Neuronal stem cell (in vitro differentiated cells): Measurements from ENCODE around the gene C1GALT1.
A peak's percentile ranks its signal among the peaks of the same experiment; 100 is the strongest.

Experiments
- DNase-seq: peaks from one replicate; pipeline ENCODE4 v3.0.0-alpha.2; 2013; ENCODE audit warnings: low spot score
- H2AFZ ChIP-seq: one replicate; pipeline ENCODE4 v1.6.1; 2013; ENCODE audit warnings: mild to moderate bottlenecking, low read length, inconsistent platforms
- H2AK5ac ChIP-seq: 2 replicates; pipeline ENCODE4 v1.6.1; 2013; ENCODE audit warnings: low read depth, mild to moderate bottlenecking, inconsistent platforms, low read length, moderate library complexity, mixed read lengths
- H2BK120ac ChIP-seq: 2 replicates; pipeline ENCODE4 v1.6.1; 2013; ENCODE audit warnings: low read depth, mild to moderate bottlenecking, inconsistent platforms, low read length, moderate library complexity, mixed read lengths
- H2BK12ac ChIP-seq: one replicate; pipeline ENCODE4 v1.6.1; 2013; ENCODE audit warnings: low read length, inconsistent platforms
- H2BK15ac ChIP-seq: 2 replicates; pipeline ENCODE4 v1.6.1; 2013; ENCODE audit warnings: mild to moderate bottlenecking, low read length, inconsistent platforms, mixed read lengths
- H2BK5ac ChIP-seq: one replicate; pipeline ENCODE4 v1.6.1; 2013; ENCODE audit warnings: inconsistent platforms, mild to moderate bottlenecking, low read length, moderate library complexity
- H3K14ac ChIP-seq: one replicate; pipeline ENCODE4 v1.6.1; 2013; ENCODE audit warnings: low read length, inconsistent platforms
- H3K18ac ChIP-seq: 2 replicates; pipeline ENCODE4 v1.6.1; 2013; ENCODE audit warnings: low read length, inconsistent platforms
- H3K23ac ChIP-seq: 2 replicates; pipeline ENCODE4 v1.6.1; 2013; ENCODE audit warnings: low read depth, mild to moderate bottlenecking, mixed read lengths, low read length, inconsistent platforms; ENCODE audit not compliant: poor library complexity
- H3K27ac ChIP-seq: replicated peaks from 3 replicates; pipeline ENCODE4 v1.5.1; 2013; ENCODE audit warnings: low read length, inconsistent platforms
- H3K27me3 ChIP-seq, 3 experiments: 2 replicates each; pipeline ENCODE4 v1.6.1; 2013; ENCODE audit warnings: low read length in 3 of 3, mild to moderate bottlenecking in 2 of 3, inconsistent platforms in 1 of 3, low read depth in 1 of 3, mixed read lengths in 1 of 3, moderate library complexity in 1 of 3; ENCODE audit not compliant: control insufficient read depth in 3 of 3, insufficient read depth in 3 of 3
- H3K36me3 ChIP-seq, 2 donors: replicated peaks in 1 of 2; 2 replicates each; pipeline ENCODE4 v1.6.1; 2013; ENCODE audit warnings: low read length in 2 of 2; ENCODE audit not compliant: control insufficient read depth in 2 of 2, insufficient read depth in 2 of 2
- H3K4ac ChIP-seq: 2 replicates; pipeline ENCODE4 v1.6.1; 2013; ENCODE audit warnings: inconsistent platforms, mild to moderate bottlenecking, low read length, moderate library complexity
- H3K4me1 ChIP-seq, 2 donors: 1 replicate in 1 of 2; 2 replicates in 1 of 2; pipeline ENCODE4 v1.6.1; 2013; ENCODE audit warnings: low read length in 2 of 2, low read depth in 1 of 2; ENCODE audit not compliant: control insufficient read depth in 2 of 2, insufficient read depth in 1 of 2
- H3K4me2 ChIP-seq: one replicate; pipeline ENCODE4 v1.6.1; 2013; ENCODE audit warnings: mild to moderate bottlenecking, low read length, inconsistent platforms; ENCODE audit not compliant: insufficient read depth, poor library complexity, severe bottlenecking
- H3K4me3 ChIP-seq, 2 donors: 2 replicates each; pipeline ENCODE4 v1.5.1; 2013; ENCODE audit warnings: low read length in 2 of 2, mild to moderate bottlenecking in 2 of 2, inconsistent platforms in 1 of 2, moderate library complexity in 1 of 2
- H3K79me1 ChIP-seq: one replicate; pipeline ENCODE4 v1.6.1; 2013; ENCODE audit warnings: low read depth, mild to moderate bottlenecking, inconsistent platforms, low read length, moderate library complexity
- H3K9ac ChIP-seq: one replicate; pipeline ENCODE4 v1.6.1; 2013; ENCODE audit warnings: mild to moderate bottlenecking, low read depth, low read length, inconsistent platforms; ENCODE audit not compliant: poor library complexity
- H3K9me3 ChIP-seq, 2 donors: replicated peaks in 1 of 2; 2 replicates each; pipeline versions ENCODE3 to v1.6.1; 2013; ENCODE audit warnings: low read length in 2 of 2, mild to moderate bottlenecking in 2 of 2, inconsistent platforms in 1 of 2, low read depth in 1 of 2, mixed read lengths in 1 of 2, moderate library complexity in 1 of 2; ENCODE audit not compliant: control insufficient read depth in 2 of 2, insufficient read depth in 1 of 2
- H4K8ac ChIP-seq: one replicate; pipeline ENCODE4 v1.6.1; 2013; ENCODE audit warnings: low read depth, mild to moderate bottlenecking, inconsistent platforms, low read length, moderate library complexity
- H4K91ac ChIP-seq: one replicate; pipeline ENCODE4 v1.6.1; 2013; ENCODE audit warnings: low read length, low read depth, mild to moderate bottlenecking, inconsistent platforms; ENCODE audit not compliant: poor library complexity
- WGBS, 2 donors: extraction: QIAGEN DNeasy Blood & Tissue Kit; methylation state at CpG; one replicate each; pipeline ENCODE4 v1.1.7; 2013; ENCODE audit warnings: missing lambda C conversion rate in 2 of 2, mixed read lengths in 1 of 2; ENCODE audit not compliant: insufficient read length in 2 of 2, insufficient replicate concordance in 1 of 2; ENCODE audit errors: extremely low coverage in 2 of 2; 5-methylcytosine and 5-hydroxymethylcytosine counted together

C1GALT1 gene

DNA sequence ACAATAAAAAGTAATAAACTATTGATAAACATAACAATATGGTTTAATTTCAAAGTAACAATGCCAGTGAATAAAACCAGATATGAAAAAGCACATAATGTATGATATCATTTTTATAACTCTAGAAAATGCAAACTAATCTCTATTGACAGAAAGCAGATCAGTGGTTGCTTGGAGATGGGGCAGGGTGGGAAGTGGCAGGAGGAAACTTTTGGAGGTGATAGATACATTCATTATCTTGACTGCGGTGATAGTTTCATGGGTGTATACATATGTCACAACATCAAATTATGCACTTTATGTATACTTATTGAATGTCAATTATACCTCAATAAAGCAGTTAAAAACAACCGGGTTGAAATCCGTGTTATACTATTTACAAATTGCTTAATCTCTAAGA is 16.0 kb upstream of the C1GALT1 start:
- Histone ChIP-seq H3K36me3 (no peaks in the 10 kb centered on the region), H3K4me2 (no peak overlapping the region), H3K14ac (no peak overlapping the region)

DNA sequence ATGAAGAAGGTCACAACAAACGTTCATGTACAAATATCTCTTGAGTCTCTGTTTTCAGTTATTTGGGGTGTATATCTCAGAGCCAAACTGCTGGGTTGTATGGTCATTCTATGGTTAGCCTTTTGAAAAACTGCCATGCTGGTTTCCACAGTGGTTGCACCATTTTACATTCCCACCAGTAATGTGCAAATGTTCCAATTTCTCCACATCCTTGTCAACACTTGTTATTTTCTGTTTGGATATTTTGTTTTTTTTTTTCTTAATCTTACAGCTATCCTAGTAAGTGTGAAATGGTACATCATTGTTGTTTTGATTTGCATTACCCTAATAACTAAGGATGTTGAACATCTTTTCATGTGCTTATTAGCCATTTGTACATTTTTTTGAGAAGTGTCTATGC is 13.0 kb upstream of the C1GALT1 start:
- Histone ChIP-seq H2BK15ac (no peak overlapping the region), H3K79me1 (no peaks in the 10 kb centered on the region), H3K27ac (no peak overlapping the region), H3K9ac (no peak overlapping the region), H3K14ac (no peak overlapping the region), H2BK120ac (no peak overlapping the region), H3K36me3 (peaks cover 0 to 1% of the 10 kb centered on the region in 2 donors), H3K9me3 (peaks cover 0 to 3% of the 10 kb centered on the region in 2 donors), H3K27me3 (no peaks in the 10 kb centered on the region), H3K4ac (no peak overlapping the region), H3K4me3 (no peak overlapping the region), H4K91ac (no peak overlapping the region), H3K4me1 (peaks cover 0 to 3% of the 10 kb centered on the region in 2 donors), H2AK5ac (no peak overlapping the region), H3K4me2 (no peak overlapping the region), H2BK5ac (no peak overlapping the region), H2AFZ (no peak overlapping the region), H3K23ac (no peak overlapping the region), H3K18ac (no peak overlapping the region), H4K8ac (no peak overlapping the region), H2BK12ac (no peak overlapping the region)
- no peak for DNase-seq
- no CpG with 5 or more reads among the region's 1 CpG for WGBS, 2 donors

More for the DNA sequence above, 16.0 kb upstream of the C1GALT1 start:
- H2BK12ac ChIP-seq, result no peak overlapping the region
- peaks cover 0 to 3% of the 10 kb centered on the region in 2 donors for H3K4me1 ChIP-seq
- no peak overlapping the region for H3K23ac ChIP-seq
- H2AFZ ChIP-seq, result no peak overlapping the region
- H3K18ac ChIP-seq, result no peak overlapping the region
- no peak overlapping the region for H2BK5ac ChIP-seq
- H4K8ac ChIP-seq, result no peak overlapping the region
- no peaks in the 10 kb centered on the region for H3K27me3 ChIP-seq
- H3K4me3 ChIP-seq, result no peak overlapping the region
- H3K27ac ChIP-seq, result no peak overlapping the region
- H3K79me1 ChIP-seq, result no peaks in the 10 kb centered on the region
- H2BK15ac ChIP-seq, result no peak overlapping the region
- H2AK5ac ChIP-seq, result no peak overlapping the region
- no peak overlapping the region for H3K4ac ChIP-seq
- H3K9me3 ChIP-seq, result no peaks in the 10 kb centered on the region
- DNase-seq, result no peak
- H4K91ac ChIP-seq, result no peak overlapping the region
- no CpG with 5 or more reads among the region's 3 CpGs for WGBS, 2 donors
- H2BK120ac ChIP-seq, result no peak overlapping the region
- H3K9ac ChIP-seq, result no peak overlapping the region

DNA sequence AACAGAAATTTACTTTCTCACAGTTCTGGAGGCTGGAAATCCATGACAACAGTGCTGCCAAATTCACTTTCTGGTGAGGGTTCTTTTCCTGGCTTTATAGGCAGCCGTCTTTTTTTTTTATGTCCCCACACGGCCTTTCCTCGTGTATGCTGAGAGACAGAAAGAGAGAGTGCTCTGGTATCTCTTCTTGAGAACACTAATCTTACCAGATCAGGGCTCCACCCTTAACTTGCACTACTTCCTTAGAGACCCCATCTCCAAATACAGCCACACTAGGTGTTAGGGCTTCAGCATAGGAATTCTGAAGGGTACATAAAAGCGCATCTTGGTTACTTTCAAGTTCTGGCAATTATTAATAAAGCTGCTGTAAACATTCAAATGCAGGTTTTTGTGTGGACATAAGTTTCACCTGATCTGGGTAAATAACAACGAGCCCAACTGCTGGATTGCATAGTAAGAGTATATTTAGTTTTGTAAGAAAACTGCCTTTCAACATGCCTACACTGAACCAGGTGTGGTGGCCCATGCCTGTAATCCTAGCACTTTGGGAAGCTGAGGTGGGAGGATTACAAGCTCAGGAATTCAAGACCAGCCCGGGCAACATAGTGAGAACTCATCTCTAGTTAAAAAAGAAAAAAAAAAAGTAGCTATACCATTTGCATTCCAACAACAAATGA is 8.2 kb upstream of the C1GALT1 start:
- Histone ChIP-seq H3K14ac (no peak overlapping the region), H3K4me3 (no peak overlapping the region), H2BK12ac (no peak overlapping the region), H2AFZ (no peak overlapping the region), H4K91ac (no peak overlapping the region), H3K9ac (no peak overlapping the region), H3K4me1 (peaks cover 4 to 6% of the 10 kb centered on the region in 2 donors), H2BK5ac (no peak overlapping the region), H3K18ac (no peak overlapping the region), H3K4ac (no peak overlapping the region), H3K36me3 (peaks cover 0 to 1% of the 10 kb centered on the region in 2 donors), H3K4me2 (no peak overlapping the region), H2BK15ac (no peak overlapping the region), H3K79me1 (no peaks in the 10 kb centered on the region), H3K27me3 (no peaks in the 10 kb centered on the region), H3K27ac (no peak overlapping the region), H3K9me3 (peaks cover 0 to 3% of the 10 kb centered on the region in 2 donors), H4K8ac (no peak overlapping the region), H3K23ac (no peak overlapping the region), H2BK120ac (no peak overlapping the region), H2AK5ac (no peak overlapping the region)
- no CpG with 5 or more reads among the region's 6 CpGs for WGBS, 2 donors
- DNase-seq, result no peak

DNA sequence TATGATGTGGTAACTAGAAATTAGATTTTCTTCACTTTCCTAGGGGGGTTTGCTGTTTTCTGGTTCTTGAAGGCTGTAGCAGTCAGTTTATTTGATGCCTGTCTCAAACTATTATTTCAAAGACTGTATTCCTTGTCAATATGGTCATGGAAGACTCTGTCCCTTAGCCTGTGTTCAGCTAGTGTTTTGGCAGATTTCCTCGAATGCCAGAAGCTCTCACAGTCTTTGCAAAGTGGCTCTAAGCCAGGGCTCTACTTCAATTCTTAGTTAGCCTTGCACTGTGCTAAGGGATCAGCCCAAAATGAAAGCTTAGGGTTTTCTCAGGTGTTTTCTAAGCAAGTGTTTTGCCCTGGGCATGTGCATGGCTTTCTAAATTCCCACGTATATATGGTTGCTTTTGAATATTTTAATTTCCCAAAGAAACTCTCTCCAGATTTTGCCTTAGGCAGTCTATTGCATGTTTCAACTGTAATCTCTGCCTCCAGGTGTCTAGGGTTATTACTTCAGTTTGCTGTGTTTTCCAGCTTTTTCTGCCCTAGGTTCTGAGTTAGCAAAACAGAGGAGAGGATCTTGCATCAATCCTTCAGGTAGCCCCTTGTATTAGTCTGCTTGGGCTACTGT is 7.2 kb upstream of the C1GALT1 start:
- H2BK5ac ChIP-seq, result no peak overlapping the region
- no peak overlapping the region for H3K23ac ChIP-seq
- H4K91ac ChIP-seq, result no peak overlapping the region
- no peak overlapping the region for H3K4me2 ChIP-seq
- H3K4me1 ChIP-seq, result peaks cover 4 to 6% of the 10 kb centered on the region in 2 donors
- WGBS, 2 donors, result no CpG with 5 or more reads among the region's 2 CpGs
- H2BK15ac ChIP-seq, result no peak overlapping the region
- no peak overlapping the region for H2BK12ac ChIP-seq
- no peak overlapping the region for H2AK5ac ChIP-seq
- H3K14ac ChIP-seq, result no peak overlapping the region
- no peaks in the 10 kb centered on the region for H3K79me1 ChIP-seq
- H3K18ac ChIP-seq, result no peak overlapping the region
- H2AFZ ChIP-seq, result no peak overlapping the region
- H3K4me3 ChIP-seq, result no peak overlapping the region
- H3K27me3 ChIP-seq, result no peaks in the 10 kb centered on the region
- H3K36me3 ChIP-seq, result peaks cover 0 to 1% of the 10 kb centered on the region in 2 donors
- no peak overlapping the region for H2BK120ac ChIP-seq
- peaks cover 0 to 3% of the 10 kb centered on the region in 2 donors for H3K9me3 ChIP-seq
- no peak overlapping the region for H3K4ac ChIP-seq
- H3K9ac ChIP-seq, result no peak overlapping the region
- DNase-seq, result no peak
- peak overlapping the region; percentile 78 for H3K27ac ChIP-seq
- H4K8ac ChIP-seq, result no peak overlapping the region
